ENCODE results near the gene SV2C. TPM values are rescaled to one million over a fixed set of nuclear protein-coding genes. Genes with fewer than 3 reads are reported as not detected.

The SV2C gene
- total RNA-seq, 4 donors from 2014 or later, result 0.16 to 2.6 (median 0.30) TPM

DNA sequence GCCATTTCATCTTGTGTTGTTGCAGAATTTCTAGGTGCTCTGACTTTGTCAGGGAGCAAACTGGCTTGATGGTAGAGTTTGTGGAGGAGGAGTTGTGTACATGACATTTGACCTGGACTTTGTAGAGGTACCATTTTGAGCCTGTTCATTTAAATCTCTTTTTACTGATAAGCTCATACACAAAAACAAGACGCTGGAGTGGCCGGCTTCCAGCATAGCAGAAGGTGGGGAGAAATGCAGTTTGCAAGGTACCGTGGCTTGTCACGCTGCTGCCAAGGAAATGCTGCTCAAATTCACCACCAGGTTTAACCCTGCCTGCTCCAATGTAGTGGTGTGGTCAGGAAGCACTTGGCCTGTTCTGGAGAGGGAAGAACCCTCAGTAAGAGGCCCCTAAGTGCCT, 301.0 kb downstream of the SV2C start:
- WGBS, 2 donors (ENCODE audit: low coverage in 1 of 2), result 44% methylated on average over 4 of the region's 4 CpGs; no CpG with 5 or more reads in 1 of the 2 donors
- in situ Hi-C loops (cut with MboI; ENCODE audit: low pct_ligation_motif_present in 1 of 4, low pct_unique_long_range_greater_than_20kb in 1 of 4, low sequenced_read_pairs in 3 of 4) (no loop called here), intact Hi-C loops (cut with DNase I; ENCODE audit: low total_unique reads) (no loop called here)
- H3K4me3 ChIP-seq, result no peak overlapping the region
- H3K4me1 ChIP-seq, result peaks cover 3 to 35% (median 16%) of the 10 kb centered on the region in 4 donors
- no peak for DNase-seq
- H3K9me3 ChIP-seq, result no peaks in the 10 kb centered on the region
- H3K27me3 ChIP-seq, result no peaks in the 10 kb centered on the region
- TF ChIP-seq, protein P1, sequence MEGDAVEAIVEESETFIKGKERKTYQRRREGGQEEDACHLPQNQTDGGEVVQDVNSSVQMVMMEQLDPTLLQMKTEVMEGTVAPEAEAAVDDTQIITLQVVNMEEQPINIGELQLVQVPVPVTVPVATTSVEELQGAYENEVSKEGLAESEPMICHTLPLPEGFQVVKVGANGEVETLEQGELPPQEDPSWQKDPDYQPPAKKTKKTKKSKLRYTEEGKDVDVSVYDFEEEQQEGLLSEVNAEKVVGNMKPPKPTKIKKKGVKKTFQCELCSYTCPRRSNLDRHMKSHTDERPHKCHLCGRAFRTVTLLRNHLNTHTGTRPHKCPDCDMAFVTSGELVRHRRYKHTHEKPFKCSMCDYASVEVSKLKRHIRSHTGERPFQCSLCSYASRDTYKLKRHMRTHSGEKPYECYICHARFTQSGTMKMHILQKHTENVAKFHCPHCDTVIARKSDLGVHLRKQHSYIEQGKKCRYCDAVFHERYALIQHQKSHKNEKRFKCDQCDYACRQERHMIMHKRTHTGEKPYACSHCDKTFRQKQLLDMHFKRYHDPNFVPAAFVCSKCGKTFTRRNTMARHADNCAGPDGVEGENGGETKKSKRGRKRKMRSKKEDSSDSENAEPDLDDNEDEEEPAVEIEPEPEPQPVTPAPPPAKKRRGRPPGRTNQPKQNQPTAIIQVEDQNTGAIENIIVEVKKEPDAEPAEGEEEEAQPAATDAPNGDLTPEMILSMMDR (IDR thresholded peaks at IDR 0.05), result no peak
- no peak for TF ChIP-seq POLR2AphosphoS5 (IDR thresholded peaks at IDR 0.05)
- no peak for TF ChIP-seq EP300 (IDR thresholded peaks at IDR 0.05; ENCODE audit: low read depth)
- TF ChIP-seq POLR2A (IDR thresholded peaks at IDR 0.05), result no peak
- H3K27ac ChIP-seq, result no peak overlapping the region
- no peaks in the 10 kb centered on the region for H3K36me3 ChIP-seq

DNA sequence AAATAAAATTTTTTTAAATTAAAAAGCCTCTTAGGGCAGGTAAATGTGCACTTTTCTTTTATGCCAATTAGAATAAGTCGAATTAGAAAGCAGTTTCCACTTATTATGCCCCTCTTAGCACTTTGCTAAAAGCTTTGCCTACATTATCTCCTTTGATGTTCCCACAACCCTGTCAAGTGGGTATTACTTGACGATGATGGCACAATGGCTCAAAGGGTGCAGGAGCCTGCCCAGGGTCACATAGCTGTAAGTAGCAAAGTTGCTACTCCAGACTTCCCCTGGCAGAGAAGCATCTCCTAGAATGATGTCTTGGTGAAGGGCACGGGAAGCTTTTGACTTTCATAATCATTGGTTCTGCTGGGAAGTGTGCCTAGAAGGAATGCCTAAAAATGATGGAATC, 301.5 kb downstream of the SV2C start:
- no peak for TF ChIP-seq POLR2A (IDR thresholded peaks at IDR 0.05)
- no peak for TF ChIP-seq EP300 (IDR thresholded peaks at IDR 0.05; ENCODE audit: low read depth)
- TF ChIP-seq POLR2AphosphoS5 (IDR thresholded peaks at IDR 0.05), result no peak
- TF ChIP-seq, protein P1 (IDR thresholded peaks at IDR 0.05), result no peak
- peaks cover 3 to 30% (median 14%) of the 10 kb centered on the region in 4 donors for H3K4me1 ChIP-seq
- DNase-seq, result no peak
- H3K27me3 ChIP-seq, result no peaks in the 10 kb centered on the region
- H3K27ac ChIP-seq, result no peak overlapping the region
- in situ Hi-C loops (cut with MboI; ENCODE audit: low pct_ligation_motif_present in 1 of 4, low pct_unique_long_range_greater_than_20kb in 1 of 4, low sequenced_read_pairs in 3 of 4), result no loop called here
- WGBS, 2 donors (ENCODE audit: low coverage in 1 of 2), result 85 to 91% methylated on average over 2 to 3 of the region's 3 CpGs
- H3K36me3 ChIP-seq, result no peaks in the 10 kb centered on the region
- no peak overlapping the region for H3K4me3 ChIP-seq
- intact Hi-C loops (cut with DNase I; ENCODE audit: low total_unique reads), result no loop called here
- H3K9me3 ChIP-seq, result no peaks in the 10 kb centered on the region

DNA sequence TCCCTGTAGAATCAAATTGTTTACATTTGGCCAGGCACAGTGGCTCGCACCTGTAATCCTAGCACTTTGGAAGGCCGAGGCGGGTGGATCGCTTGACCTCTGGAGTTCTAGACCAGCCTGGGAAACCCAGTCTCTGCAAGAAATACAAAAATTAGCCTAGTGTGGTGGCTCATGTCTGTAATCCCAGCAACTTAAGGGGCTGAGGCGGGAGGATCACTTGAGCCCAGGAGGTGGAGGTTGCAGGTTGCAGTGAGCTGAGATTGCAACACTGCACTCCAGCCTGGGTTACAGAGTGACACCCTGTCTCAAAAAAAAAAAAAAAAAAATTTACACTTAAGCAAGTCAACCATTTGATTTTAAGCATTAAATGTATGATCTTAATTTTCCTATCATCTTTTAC, 302.4 kb downstream of the SV2C start:
- intact Hi-C loops (cut with DNase I; ENCODE audit: low total_unique reads), result no loop called here
- no peaks in the 10 kb centered on the region for H3K36me3 ChIP-seq
- no peaks in the 10 kb centered on the region for H3K27me3 ChIP-seq
- DNase-seq, result no peak
- no peak overlapping the region for H3K4me3 ChIP-seq
- TF ChIP-seq POLR2AphosphoS5 (IDR thresholded peaks at IDR 0.05) (no peak), EP300 (IDR thresholded peaks at IDR 0.05; ENCODE audit: low read depth) (no peak), POLR2A (IDR thresholded peaks at IDR 0.05) (no peak)
- TF ChIP-seq, protein P1 (IDR thresholded peaks at IDR 0.05), result no peak
- H3K4me1 ChIP-seq, result peaks cover 0 to 21% (median 7%) of the 10 kb centered on the region in 4 donors
- WGBS, 2 donors (ENCODE audit: low coverage in 1 of 2), result 96% methylated on average over 5 of the region's 5 CpGs; no CpG with 5 or more reads in 1 of the 2 donors
- in situ Hi-C loops (cut with MboI; ENCODE audit: low pct_ligation_motif_present in 1 of 4, low pct_unique_long_range_greater_than_20kb in 1 of 4, low sequenced_read_pairs in 3 of 4), result no loop called here
- H3K27ac ChIP-seq, result peak overlapping the region in 1 of 4 donors; percentile 57
- no peaks in the 10 kb centered on the region for H3K9me3 ChIP-seq

DNA sequence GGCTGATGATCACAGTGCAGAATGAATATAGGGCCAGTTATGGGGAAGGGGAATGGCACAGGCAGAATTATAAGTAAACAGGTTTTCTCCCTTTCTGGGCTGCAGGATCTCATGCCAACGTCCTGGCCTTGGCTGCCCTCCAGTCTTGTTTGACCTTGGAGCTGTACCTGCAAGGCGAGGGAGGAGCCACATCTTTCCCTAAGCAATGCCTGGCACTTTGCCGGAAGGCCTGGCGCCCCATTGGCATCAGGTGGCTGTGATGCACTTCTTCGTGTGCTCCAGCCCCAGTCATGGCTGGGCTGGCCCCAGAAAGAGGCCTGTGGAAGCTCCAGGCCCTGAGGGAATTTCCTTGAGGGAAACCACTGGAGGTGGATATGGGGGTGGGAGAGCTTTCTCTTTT, 303.2 kb downstream of the SV2C start:
- peaks cover 0 to 14% (median 3%) of the 10 kb centered on the region in 4 donors for H3K4me1 ChIP-seq
- in situ Hi-C loops (cut with MboI; ENCODE audit: low pct_ligation_motif_present in 1 of 4, low pct_unique_long_range_greater_than_20kb in 1 of 4, low sequenced_read_pairs in 3 of 4) (no loop called here), intact Hi-C loops (cut with DNase I; ENCODE audit: low total_unique reads) (no loop called here)
- WGBS, 2 donors (ENCODE audit: low coverage in 1 of 2), result 17 to 56% methylated on average over 1 to 5 of the region's 5 CpGs
- TF ChIP-seq, protein P1 (IDR thresholded peaks at IDR 0.05), result no peak
- no peak for TF ChIP-seq POLR2A (IDR thresholded peaks at IDR 0.05)
- TF ChIP-seq EP300 (IDR thresholded peaks at IDR 0.05; ENCODE audit: low read depth), result no peak
- peak in 1 of 3 donors; percentile 22 for TF ChIP-seq POLR2AphosphoS5 (IDR thresholded peaks at IDR 0.05)
- H3K27ac ChIP-seq, result peak overlapping the region in 3 of 4 donors; percentile 27 to 57 (median 50)
- no peaks in the 10 kb centered on the region for H3K36me3 ChIP-seq
- H3K27me3 ChIP-seq, result no peaks in the 10 kb centered on the region
- H3K4me3 ChIP-seq, result no peak overlapping the region
- no peaks in the 10 kb centered on the region for H3K9me3 ChIP-seq
- peak; percentile 88 for DNase-seq
